A204.1 (cell line): ENCODE measurements around the gene CHST1.

Experiments
- FAIRE-seq: peaks from 2 replicates; lab custom pipeline; 2012; peaks lifted over from hg19 to GRCh38; lab: Jason Lieb, UNC

Gene CHST1, protein sequence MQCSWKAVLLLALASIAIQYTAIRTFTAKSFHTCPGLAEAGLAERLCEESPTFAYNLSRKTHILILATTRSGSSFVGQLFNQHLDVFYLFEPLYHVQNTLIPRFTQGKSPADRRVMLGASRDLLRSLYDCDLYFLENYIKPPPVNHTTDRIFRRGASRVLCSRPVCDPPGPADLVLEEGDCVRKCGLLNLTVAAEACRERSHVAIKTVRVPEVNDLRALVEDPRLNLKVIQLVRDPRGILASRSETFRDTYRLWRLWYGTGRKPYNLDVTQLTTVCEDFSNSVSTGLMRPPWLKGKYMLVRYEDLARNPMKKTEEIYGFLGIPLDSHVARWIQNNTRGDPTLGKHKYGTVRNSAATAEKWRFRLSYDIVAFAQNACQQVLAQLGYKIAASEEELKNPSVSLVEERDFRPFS

GRCh38 chr11:45665206-45665932, at the start of gene CHST1:
Gene CHST1, minus strand, starts transcription at chr11:45665622. Its CDS starts 14,699 bp downstream, at chr11:45650923.
- no peak for FAIRE-seq

DNA sequence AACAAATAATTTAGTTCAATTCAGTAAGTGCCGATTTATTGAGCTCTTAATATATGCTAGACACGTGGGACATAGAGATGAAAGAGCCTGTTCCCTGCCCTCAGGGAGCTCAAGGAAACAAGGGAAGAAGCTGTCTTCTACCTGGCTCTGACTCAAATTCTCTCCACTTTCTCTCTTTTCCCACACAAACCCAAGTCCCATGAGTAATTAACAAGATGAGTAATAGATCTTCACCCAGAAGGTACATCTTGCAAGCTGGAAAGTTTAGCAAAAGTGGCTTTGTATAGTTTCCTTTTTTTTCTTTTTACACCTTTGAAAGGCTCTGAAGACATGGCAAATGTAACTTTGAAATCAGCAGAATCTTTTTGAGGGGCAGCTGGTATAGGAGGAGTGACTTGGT, 48.2 kb upstream of the CHST1 start:
- FAIRE-seq, result no peak

GRCh38 chr11:45710561-45710960, 45.1 kb upstream of the CHST1 start:
- FAIRE-seq, result no peak

GRCh38 chr11:45708887-45709663, 43.7 kb upstream of the CHST1 start:
- FAIRE-seq, result no peak

GRCh38 chr11:45704635-45705034, 39.2 kb upstream of the CHST1 start:
- no peak for FAIRE-seq

DNA sequence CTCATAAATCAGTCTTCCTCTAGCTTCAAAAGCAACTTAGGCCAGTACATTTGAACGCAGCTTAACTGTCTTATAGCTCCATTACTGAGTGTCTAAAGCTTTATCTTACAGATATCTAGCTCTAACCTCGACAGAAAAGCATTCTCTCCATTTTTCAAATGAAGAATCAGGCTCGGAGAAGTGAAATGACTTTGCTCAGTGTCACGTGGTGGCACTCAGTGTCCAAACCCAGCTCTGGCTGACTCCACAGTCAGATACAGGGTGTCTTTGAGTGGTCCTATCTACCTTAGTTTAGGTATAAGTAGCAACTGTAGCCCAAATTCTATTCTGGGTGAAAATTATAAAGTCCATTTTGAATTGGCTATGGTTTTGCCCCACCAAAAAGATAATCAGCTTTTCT, 38.7 kb upstream of the CHST1 start:
- FAIRE-seq, result no peak

DNA sequence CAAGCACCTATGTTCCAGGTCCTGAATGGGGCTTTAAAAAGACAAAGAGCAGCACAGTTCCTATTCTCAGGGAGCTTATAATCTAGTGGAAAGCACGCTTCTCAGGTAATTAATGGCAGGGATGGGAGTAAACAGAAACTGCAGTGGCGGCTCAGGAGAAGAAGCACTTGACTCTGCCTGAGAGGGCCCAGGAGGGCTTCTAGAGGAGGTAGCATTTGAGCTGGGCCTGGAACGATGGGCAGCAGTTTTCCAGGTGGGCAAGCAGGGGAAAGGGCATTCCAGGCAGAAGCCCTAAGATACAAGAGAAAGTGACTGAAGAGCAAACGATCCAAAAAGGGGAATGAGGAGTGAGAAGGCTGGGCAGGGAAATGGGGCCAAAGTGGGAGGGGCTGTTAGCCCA, 37.1 kb upstream of the CHST1 start:
- FAIRE-seq, result no peak

DNA sequence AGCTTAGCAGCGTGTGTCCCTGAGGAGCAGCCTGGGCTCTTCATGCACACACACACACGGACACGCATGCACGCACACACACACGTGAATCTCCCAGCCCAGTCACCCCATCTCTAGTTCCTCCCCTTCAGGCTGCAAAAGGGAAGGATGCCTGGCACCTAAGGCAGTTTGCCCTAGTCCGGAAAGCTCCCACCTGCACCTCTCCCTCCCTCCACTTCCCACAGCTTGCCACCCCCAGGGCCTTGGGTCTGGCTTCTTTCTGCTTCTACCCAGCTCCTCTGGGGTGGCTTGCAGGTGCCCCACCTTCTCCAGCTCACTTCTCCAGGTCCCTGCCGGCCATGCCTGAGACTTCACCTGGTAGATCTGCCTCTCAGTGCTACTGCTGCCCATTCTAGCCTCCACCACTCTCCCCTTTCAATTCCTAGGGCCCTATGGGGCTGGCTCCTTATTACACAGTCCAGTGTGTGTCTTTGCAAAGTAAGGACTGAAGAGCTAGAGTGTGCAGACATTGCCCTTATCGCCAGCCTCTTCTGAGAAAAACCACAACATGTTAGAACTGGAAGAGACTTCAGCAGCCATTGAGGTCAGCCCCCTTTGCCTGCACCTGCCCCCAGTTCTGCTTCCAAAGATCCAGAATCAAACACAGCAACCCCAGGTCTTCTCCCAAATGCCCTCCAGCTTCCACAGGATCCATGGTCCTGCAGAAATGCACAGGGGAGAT, 33.5 kb upstream of the CHST1 start:
- no peak for FAIRE-seq

DNA sequence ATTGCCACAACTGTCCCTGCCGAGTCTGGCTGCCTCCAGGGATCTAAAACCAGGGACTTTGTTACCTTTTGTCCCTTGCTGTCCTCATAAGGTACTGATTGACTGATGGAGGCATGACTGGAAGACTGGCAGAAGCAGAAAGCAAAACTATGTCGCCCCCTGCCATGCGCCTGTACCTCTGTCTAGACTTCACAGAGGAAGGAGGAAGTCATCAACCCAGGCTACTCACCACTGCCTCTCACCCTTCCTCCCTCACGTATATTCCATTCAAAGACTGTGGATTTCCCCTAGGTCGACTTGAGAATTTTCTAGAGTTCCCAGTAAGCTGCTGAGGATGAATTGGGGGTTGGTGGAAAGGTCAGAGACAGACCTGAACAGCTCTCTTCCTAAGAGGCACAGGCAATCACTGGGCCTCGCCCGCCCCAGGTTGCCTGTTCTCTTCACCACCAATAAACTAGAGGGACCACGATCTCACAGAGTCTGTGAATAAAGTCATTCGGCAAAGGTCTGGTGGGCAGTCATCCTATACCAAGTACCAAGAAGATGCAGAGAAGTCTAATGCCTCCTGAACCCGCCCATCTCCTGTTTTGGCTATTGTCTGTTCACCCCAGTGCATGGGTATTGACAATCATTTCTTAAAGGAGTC, 27.5 kb upstream of the CHST1 start:
- FAIRE-seq, result no peak

GRCh38 chr11:45688472-45689033, 23.1 kb upstream of the CHST1 start:
- FAIRE-seq, result no peak

DNA sequence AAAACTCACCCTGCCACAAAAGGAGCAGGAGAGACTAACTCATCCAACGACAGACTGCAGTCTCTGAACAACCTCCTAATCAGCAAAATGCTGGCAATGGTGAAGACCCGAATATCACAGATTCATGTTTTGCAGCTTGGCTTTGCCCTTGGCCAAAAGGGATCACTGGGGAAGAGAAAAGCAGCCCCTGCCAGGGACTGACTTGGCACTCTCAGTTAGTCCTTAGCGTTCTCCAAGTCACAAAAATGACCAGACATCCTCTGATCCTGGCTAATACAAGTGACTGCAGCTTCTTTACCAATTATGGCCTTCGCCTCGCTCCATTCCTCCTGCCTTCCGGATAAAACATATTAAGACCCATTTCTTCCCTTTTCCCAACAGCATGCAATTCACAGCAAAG, 22.4 kb upstream of the CHST1 start:
- no peak for FAIRE-seq

DNA sequence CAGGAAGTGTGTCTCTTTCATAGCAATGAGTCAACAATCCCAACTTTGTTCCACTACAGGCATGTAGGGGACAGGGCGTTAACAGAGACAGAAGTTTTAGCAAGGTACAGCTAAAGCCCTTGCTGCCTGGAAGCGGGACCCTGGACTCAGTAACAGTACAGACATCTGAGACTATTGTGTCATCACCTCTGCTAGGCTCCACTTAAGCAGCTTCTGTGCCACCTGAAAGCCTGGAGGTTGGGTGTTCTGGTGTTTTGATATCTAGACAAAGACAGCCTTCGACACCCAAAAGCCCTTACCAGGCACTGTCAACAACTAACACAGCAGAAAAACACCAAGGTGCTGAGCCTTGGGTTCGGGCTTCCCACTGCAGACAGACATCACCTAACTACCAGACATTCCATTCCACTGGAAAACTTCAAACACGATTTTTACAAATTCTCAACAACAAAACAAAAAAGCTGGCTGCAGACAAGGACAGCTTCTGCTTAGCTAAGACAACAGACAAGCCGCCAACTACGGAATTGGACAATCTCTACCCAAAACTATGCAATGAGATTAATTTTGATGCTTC, 20.6 kb upstream of the CHST1 start:
- FAIRE-seq, result no peak

DNA sequence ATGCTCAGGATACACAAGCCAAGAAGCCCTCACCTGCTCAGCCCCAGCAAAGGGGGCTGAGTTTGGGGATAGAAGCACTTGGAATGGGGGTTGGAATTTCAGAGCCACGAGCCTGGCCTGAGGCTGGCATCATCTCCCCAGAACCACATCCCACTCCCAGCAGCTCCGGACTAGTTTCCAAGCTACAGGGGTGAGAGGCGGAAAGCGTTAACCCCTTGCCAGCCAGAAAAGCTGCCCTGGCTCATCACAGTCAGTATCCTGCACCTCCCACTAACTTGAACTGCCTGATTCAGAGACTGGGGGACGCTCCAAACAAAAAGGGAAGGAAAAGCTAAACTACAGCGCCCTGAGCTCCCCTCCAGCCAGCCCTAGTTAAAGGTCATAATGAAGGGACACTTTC, 19.0 kb upstream of the CHST1 start:
- FAIRE-seq, result no peak

DNA sequence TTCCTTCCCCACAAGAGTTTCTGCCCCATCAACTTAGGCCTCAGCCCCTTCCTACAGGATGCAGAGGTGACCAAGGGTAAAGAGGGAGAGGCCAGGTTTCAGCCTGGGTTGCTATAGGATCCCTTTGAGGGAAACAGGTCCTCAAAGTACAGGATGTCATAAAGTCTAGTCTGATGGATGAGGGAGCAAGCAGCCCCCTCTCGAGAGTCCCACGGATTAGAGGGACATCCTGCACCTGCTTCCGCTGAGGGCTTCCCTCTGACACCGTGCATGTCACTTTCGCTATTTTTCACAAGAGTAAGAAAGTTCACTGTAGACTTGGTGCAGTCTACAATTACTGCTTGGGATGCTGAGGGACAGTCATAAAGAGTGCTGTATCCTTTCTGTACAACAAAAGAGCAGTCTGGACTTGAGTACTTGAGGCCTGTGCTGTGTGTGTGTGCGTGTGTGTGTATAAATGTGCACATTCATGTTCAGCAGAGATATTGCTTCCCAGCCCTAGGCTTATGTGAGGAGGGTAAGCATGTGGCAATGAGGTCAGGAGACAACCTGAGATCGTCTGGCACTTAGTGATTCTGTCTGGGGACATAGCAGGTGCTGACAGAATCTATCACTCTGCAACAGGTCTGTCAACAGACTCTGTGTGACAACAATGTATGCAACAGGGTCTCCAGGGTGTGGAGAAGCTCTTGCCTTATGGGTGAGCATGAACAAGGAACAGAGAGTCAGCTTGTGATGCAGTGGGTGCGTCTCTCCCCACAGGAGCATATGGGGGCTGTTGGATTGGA, 18.0 kb upstream of the CHST1 start:
- FAIRE-seq, result no peak

GRCh38 chr11:45679806-45680205, 14.4 kb upstream of the CHST1 start:
- FAIRE-seq, result no peak

GRCh38 chr11:45678976-45679375, 13.6 kb upstream of the CHST1 start:
- no peak for FAIRE-seq

DNA sequence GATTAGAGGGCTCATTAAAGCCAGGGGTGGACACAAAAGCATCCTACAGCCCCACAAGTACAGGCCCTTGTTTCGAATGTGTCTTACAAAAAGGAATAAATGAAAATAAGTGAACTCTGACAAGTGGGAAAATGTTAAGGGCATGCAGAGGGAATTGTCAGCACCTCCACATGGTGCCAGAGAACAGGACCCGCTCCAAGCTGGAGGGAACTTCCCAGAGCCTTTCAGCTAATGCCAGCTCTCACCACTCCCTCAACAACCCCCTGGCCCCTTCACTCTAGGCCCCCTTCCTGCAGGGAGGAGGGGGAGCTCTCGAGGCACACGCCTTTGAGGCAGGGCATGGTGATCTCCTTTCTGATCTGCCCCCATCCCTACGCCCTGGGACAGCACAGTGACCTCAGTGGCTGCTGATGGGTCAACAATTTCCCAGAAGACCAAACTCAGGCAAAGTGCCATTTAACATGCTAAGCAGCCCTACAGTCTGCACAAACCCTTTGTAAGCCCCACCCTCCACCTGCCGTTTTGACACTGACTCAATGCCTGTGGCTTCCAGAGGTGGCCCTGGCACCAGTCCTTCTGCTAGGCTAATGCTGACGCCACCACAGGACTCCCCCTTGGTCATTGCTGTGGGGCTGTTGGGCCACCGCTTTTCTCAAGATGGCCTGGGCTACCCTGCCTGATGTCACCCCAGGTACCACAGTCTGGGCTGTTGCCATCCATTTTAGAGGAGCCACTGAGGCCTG, 12.5 kb upstream of the CHST1 start:
- FAIRE-seq, result no peak

GRCh38 chr11:45676522-45677095, 11.2 kb upstream of the CHST1 start:
- no peak for FAIRE-seq

- no peak for FAIRE-seq
Observed at GRCh38 chr11:45675646-45676045, 10.2 kb upstream of the CHST1 start.
